ENCODE results near the gene RPS27L.

RPS27L gene

DNA sequence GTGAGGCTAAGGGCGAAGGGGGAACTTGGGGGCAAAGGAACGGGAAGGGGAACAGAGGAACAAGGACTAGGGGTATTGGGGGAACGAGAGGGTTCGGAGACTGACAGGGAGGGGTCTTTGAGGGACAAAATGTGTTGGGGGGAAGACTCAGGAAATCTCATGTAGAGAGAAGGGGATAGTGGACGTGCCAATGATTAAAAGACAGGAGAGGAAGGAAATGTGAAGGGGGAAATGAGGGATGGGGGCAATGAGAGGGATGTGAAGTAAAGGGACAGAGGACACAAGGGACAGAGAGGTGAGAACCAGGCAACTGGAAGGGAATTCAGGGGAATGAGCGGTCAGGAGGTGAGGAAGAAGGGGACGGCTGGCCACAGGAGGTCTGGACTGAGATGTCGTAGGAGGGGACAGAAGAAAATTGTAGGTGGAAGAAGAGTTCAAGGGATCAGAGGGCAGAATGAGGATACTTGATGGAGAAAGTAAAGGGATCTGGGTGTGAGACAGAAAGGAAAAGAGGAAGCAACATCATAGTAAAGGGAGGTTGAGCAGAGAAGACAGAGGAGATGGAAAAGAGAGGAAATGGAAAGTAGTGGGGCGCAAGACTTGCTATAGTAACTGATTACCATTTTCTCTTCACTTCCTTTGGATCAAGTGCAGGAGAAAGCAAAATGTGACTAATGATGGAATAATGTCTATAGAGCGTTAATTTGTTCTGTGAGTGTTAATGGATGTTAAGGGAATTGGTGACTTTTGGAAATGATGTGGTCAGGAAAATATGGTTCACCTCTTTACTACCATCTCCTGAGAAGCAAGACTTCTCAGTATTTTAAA lies 32.9 kb upstream of the RPS27L start:
- peaks cover 0 to 48% (median 0%) of the 10 kb centered on the region in 11 experiments; a peak in 7 of 22 replicates for H4K20me1 ChIP-seq
- H3K4me3 ChIP-seq = peak overlapping the region; percentile 75 to 90 (median 82)
- no peak for TF ChIP-seq Cebpa-rat (IDR thresholded peaks at IDR 0.05)
- H3K4me1 ChIP-seq = peaks cover 48 to 60% (median 54%) of the 10 kb centered on the region in 10 experiments
- H3K27me3 ChIP-seq = no peaks in the 10 kb centered on the region
- H3K9me3 ChIP-seq (replicated peaks in 1 of 11) = no peaks in the 10 kb centered on the region
- no peaks in the 10 kb centered on the region; a peak in 1 of 22 replicates for H3K36me3 ChIP-seq
- H3K4me2 ChIP-seq = peak overlapping the region; percentile 78 to 96 (median 93)
- peak overlapping the region; percentile 72 to 87 (median 81) for H3K27ac ChIP-seq
- H3K9ac ChIP-seq = peak overlapping the region; percentile 76 to 89 (median 85)

DNA sequence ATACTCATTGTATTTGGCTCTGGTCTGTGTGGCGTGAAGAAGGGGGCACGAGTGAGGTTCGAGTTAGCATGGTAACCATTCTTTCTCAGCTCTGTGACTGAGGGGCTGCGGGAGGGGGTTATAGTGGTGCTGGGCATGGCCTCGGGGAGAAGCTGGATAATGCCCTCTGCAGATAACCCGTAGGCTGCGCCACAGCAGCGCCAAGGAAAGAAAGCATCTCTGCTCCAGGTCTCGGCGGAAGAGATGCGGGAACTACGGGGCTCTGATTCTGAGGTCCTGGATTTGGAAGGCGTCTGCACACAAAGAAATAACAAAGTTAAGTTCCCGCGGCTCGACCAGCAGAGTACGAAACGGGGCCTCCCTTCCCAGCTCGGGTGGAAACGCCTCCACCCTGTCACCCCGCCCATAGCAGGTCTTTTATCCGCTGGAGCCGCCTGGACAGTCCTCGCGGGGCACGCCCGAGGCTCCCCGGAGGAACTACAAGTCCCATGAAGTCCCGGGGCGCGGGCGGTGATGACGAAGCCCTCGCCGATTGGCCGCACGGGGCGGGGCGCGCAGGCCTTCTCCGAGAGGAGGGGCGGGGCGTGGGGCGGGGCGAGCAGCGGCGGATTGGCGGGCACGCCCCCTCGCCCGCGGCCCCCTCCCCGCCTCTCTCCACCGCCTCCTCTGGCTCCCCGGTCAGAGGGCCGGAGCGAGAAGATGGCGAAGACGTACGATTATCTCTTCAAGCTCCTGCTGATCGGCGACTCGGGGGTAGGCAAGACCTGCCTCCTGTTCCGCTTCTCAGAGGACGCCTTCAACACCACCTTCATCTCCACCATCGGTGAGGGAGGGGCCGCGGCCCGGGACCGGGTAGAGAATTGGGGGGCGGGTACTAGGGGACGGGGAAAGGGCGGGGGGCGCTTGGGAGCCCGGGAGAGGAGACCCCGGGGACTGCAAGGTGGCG lies 31.9 kb upstream of the RPS27L start, which contains the start of gene RAB8B:
Gene RAB8B, plus strand, starts transcription at position 681 of the 946 bp plus-strand sequence. Its CDS starts 19 bp downstream, at position 700.
- Histone ChIP-seq H3K4me2 (peak within 1 kb of the TSS; percentile 85 to 96 (median 93)), H3K27me3 (no peaks in the 10 kb centered on the region), H3K4me3 (peak within 1 kb of the TSS; percentile 75 to 90 (median 82)), H3K27ac (peak within 1 kb of the TSS; percentile 72 to 87 (median 81)), H3K36me3 (no peaks in the 10 kb centered on the region; a peak in 1 of 22 replicates), H3K4me1 (peaks cover 39 to 51% (median 45%) of the 10 kb centered on the region in 10 experiments), H3K9ac (peak within 1 kb of the TSS; percentile 76 to 89 (median 85)), H4K20me1 (peaks cover 0 to 38% (median 0%) of the 10 kb centered on the region in 11 experiments; a peak in 6 of 22 replicates), H3K9me3 (replicated peaks in 1 of 11) (no peaks in the 10 kb centered on the region)
- TF ChIP-seq Cebpa-rat (IDR thresholded peaks at IDR 0.05) = no peak

DNA sequence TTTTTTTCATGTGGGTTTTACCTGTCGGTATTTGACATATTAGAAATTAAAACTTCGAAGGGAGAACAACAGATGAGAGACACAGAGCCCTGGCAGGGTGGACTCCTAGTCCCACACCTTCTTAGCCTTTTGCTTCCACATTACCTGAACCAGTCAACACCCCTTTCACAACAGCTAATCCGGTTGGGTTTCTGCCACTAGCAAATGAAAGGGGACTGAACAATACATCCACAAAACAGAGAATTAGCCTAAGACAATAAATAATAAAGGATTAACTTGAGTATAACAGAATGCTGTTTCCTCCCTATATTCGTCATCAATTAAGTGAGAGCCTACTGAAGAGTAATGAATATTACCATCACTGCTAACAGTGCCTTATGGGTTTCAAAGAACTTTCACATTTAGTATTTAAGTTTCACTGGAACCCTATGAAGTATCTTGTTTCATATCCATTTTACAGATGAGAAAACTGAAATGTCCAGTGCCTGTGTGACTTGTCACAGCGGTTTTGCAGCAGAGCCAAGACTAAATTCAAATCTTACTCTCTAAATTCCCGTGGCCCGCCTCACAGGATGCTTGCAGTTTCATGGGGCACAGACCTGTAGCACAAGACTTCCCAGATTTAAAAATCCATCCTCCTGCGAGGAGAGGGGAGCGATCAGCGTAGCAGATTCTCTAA lies 31.1 kb upstream of the RPS27L start:
- H3K27ac ChIP-seq = peak overlapping the region in 9 of 11 experiments; percentile 42 to 87 (median 65); a peak in 16 of 22 replicates
- H4K20me1 ChIP-seq = peaks cover 0 to 30% (median 0%) of the 10 kb centered on the region in 11 experiments; a peak in 6 of 22 replicates
- H3K36me3 ChIP-seq = no peaks in the 10 kb centered on the region; a peak in 1 of 22 replicates
- peak overlapping the region; percentile 75 to 94 (median 84) for H3K4me2 ChIP-seq
- peak overlapping the region; percentile 75 to 90 (median 82) for H3K4me3 ChIP-seq
- peak overlapping the region; percentile 46 to 88 (median 84); a peak in 21 of 22 replicates for H3K9ac ChIP-seq
- peaks cover 30 to 44% (median 37%) of the 10 kb centered on the region in 10 experiments for H3K4me1 ChIP-seq
- TF ChIP-seq Cebpa-rat (IDR thresholded peaks at IDR 0.05) = no peak
- no peaks in the 10 kb centered on the region for H3K9me3 ChIP-seq (replicated peaks in 1 of 11)
- no peaks in the 10 kb centered on the region for H3K27me3 ChIP-seq

DNA sequence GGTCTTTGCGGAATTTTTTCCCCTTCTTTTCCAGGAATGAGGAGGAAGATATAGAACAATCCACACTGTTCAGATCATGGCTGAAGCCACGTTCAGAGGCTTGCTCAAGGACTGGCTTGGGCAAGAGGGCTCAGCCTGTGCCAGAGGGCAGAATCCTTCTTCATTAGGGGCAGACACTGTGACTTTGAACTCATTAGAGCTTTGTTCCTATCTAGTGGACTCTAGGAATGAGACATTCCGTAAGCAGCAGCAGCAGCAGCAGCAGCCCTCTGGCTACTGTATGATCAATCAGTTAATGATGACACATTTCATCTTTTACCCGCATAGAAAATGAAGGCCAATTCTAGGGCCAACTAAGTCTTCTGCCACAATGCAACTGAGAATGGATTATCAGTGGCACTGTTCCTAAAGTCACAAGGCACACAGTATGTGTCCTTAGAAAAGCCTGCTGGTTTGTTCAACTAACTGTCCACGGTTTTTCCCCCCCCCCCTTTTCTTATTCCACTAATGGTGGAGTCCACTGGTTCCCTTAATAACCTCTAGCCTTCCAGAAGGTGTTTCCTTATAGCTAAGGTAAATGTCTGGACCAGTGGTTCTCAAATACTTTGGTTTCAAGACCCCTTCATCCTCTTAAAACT lies 30.4 kb upstream of the RPS27L start:
- no peak overlapping the region for H3K27ac ChIP-seq
- peak overlapping the region in 2 of 11 experiments; percentile 81 to 84; a peak in 1 of 22 replicates for H3K4me2 ChIP-seq
- H3K27me3 ChIP-seq = no peaks in the 10 kb centered on the region
- H3K4me3 ChIP-seq = no peak overlapping the region
- no peaks in the 10 kb centered on the region; a peak in 1 of 22 replicates for H3K36me3 ChIP-seq
- no peaks in the 10 kb centered on the region for H3K9me3 ChIP-seq (replicated peaks in 1 of 11)
- no peak overlapping the region for H3K9ac ChIP-seq
- peaks cover 0 to 24% (median 0%) of the 10 kb centered on the region in 11 experiments; a peak in 6 of 22 replicates for H4K20me1 ChIP-seq
- no peak for TF ChIP-seq Cebpa-rat (IDR thresholded peaks at IDR 0.05)
- peaks cover 24 to 37% (median 30%) of the 10 kb centered on the region in 10 experiments for H3K4me1 ChIP-seq

DNA sequence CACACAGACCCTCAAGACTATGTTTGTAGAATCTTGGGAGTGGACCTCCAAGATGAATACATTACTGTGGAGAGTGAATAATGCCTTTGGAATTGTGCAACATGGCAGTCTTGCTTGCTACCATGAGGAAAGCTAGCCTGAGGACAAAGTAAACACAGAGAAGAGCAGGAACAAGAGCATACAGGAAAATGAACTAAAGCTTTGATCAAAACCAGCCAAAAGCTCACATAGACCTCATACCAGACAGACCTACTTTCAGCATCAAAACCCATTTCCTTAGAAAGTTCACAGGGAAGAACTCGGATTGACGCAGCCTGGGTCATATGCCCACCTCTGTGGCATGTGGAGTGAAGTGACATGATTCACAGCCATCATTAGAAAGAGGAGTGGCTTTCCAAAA lies 28.8 kb upstream of the RPS27L start:
- no peaks in the 10 kb centered on the region for H3K27me3 ChIP-seq
- H3K4me3 ChIP-seq = no peak overlapping the region
- H3K4me2 ChIP-seq = no peak overlapping the region
- H4K20me1 ChIP-seq = peaks cover 0 to 8% (median 0%) of the 10 kb centered on the region in 11 experiments; a peak in 5 of 22 replicates
- no peak overlapping the region for H3K9ac ChIP-seq
- no peak overlapping the region for H3K27ac ChIP-seq
- no peaks in the 10 kb centered on the region for H3K9me3 ChIP-seq (replicated peaks in 1 of 11)
- peaks cover 11 to 23% (median 17%) of the 10 kb centered on the region in 10 experiments for H3K4me1 ChIP-seq
- TF ChIP-seq Cebpa-rat (IDR thresholded peaks at IDR 0.05) = no peak
- no peaks in the 10 kb centered on the region for H3K36me3 ChIP-seq

DNA sequence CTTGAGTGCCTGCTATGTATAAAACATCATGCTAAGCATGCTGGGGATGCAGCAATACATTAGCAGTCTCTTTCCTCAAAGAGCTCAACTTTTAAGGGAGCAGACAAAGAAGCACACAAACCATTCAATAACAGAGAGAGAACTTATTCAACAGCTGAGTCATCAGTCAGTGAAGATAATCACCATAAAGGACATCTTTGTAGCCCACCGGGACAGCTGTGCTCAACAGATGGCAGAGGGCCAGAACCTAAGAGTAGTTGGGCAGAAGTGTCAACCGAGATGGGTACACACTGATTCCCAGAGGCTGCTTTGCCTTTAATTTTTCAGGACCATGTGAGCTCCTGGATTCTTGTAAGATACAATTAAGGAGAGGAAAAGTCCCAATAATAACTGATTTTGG lies 27.9 kb upstream of the RPS27L start:
- no peak overlapping the region for H3K4me2 ChIP-seq
- H3K9ac ChIP-seq = no peak overlapping the region
- H4K20me1 ChIP-seq = no peaks in the 10 kb centered on the region
- peaks cover 5 to 18% (median 9%) of the 10 kb centered on the region in 10 experiments; a peak in 16 of 20 replicates for H3K4me1 ChIP-seq
- no peak overlapping the region for H3K4me3 ChIP-seq
- no peaks in the 10 kb centered on the region for H3K9me3 ChIP-seq (replicated peaks in 1 of 11)
- no peaks in the 10 kb centered on the region for H3K27me3 ChIP-seq
- no peak overlapping the region for H3K27ac ChIP-seq
- H3K36me3 ChIP-seq = no peaks in the 10 kb centered on the region
- no peak for TF ChIP-seq Cebpa-rat (IDR thresholded peaks at IDR 0.05)

DNA sequence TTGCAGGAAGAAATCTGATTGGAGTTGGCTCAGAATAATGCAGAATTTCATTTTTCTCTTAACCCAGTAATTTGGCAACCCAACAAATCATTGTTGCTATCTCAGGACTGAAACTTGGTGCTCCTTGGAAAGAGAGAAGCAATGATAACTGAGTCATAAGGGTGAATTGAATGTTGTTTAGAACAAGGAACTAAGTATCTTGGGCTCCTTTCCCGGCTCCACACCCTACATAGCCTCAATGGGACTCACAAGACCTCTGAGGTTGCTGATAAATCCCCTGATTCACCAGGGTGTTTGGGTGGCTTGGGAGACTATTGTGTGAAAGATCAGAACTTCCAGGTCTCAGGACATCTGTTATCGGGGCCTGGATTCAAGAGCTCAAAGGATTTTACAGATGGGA lies 24.4 kb upstream of the RPS27L start:
- H3K27me3 ChIP-seq = no peaks in the 10 kb centered on the region
- peaks cover 0 to 11% (median 0%) of the 10 kb centered on the region in 10 experiments; a peak in 3 of 20 replicates for H3K4me1 ChIP-seq
- TF ChIP-seq Cebpa-rat (IDR thresholded peaks at IDR 0.05) = no peak

DNA sequence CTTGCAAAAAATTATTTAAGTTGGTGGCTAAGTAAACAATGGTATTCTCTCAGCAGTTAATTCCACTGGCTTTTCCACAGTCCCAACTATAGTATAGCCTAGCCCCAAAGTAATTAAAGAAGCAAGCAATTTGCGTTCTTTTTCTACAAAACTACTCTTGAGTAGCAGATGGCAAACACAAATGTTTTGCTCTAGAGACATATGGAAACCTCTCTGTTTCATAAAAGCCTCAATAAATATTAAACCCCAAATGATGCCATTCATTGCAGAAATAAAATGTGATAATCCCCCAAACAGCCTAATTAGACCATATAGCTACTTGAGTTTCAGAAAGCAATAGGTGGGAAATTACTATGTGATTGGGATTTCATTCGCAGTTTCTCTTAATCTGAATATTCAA lies 23.5 kb upstream of the RPS27L start:
- Histone ChIP-seq H4K20me1 (no peaks in the 10 kb centered on the region), H3K4me1 (peaks cover 0 to 11% (median 0%) of the 10 kb centered on the region in 10 experiments; a peak in 3 of 20 replicates), H3K4me2 (no peak overlapping the region), H3K9me3 (replicated peaks in 1 of 11) (no peaks in the 10 kb centered on the region), H3K9ac (no peak overlapping the region), H3K36me3 (no peaks in the 10 kb centered on the region), H3K4me3 (no peak overlapping the region), H3K27me3 (no peaks in the 10 kb centered on the region), H3K27ac (no peak overlapping the region)
- no peak for TF ChIP-seq Cebpa-rat (IDR thresholded peaks at IDR 0.05)

More for the DNA sequence above, 24.4 kb upstream of the RPS27L start:
- Histone ChIP-seq H3K27ac (no peak overlapping the region), H3K9me3 (replicated peaks in 1 of 11) (no peaks in the 10 kb centered on the region), H3K4me2 (peak overlapping the region in 2 of 11 experiments; percentile 1 to 36; a peak in 1 of 22 replicates), H4K20me1 (no peaks in the 10 kb centered on the region), H3K4me3 (no peak overlapping the region), H3K9ac (no peak overlapping the region), H3K36me3 (no peaks in the 10 kb centered on the region)
